NCI-H1930 (cell line): ENCODE measurements around the gene XBP1.
"Not testable (repeated sequence)": the region's sequence is repeated elsewhere in the genome, so short reads cannot be mapped to it uniquely, and the experiment has no call there.

Source experiments
- DNase-seq, 2 experiments: peaks; one replicate each; lab custom pipeline; 2025; lab: John Stamatoyannopoulos, UW

Gene XBP1

DNA sequence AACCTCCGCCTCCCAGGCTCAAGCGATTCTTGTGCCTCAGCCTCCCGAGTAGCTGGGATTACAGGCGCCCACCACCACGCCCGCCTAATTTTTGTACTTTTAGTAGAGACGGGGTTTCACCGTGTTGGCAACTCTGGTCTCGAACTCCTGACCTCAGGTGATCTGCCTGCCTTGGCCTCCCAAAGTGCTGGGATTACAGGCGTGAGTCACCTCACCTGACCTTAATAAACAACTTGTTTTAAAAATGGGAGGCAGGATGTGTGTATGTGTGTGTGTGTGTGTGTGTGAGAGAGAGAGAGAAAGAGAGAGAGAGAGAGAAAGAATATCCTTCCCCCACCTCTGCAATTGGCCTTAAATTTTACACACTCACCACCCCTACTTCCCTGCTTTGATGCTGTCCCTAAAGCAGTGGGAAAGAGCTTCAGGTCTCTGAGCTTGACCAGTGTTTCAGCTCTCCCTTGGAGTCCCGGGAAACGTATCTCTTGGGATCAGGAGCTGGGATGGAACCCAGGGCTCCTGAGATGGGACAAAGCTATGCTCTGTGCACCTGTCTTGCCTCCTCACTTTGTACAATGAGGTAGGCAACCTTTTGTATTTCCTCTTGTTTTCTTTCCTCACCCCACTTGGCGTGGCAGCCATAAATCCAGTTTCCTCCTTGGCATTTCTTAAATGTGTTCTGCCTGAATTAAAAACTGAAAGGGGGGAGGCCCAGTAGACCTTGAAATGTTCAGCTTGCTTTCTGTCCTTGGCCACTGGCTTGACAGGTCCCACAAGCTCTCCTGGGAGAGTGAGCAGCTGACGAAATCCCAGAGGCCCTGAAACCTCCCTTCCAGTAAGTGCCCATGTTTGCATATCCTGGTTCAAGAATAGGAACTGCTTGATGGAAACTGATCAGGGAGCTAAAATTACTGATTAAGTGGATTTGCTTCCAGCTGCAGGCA lies 17.8 kb upstream of the XBP1 start:
- DNase-seq: no peak

GRCh38 chr22:28817064-28817463 lies 16.7 kb upstream of the XBP1 start:
- no peak for DNase-seq

DNA sequence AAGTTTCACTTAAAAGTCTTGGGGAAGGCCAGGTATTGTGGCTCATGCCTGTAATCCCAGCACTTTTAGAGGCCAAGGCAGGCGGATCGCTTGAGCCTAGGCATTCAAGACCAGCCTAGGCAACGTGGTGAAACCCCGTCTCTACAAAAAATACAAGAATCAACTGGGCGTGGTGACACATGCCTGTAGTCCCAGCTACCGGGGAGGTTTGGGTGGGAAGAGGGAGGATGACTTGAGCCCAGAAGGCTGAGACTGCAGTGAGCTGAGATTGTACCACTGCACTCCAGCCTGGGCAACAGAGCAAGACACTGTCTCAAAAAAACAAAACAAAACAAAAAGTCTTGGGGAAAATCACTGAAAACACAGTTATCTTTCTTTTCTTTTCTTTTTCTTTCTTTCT lies 15.4 kb upstream of the XBP1 start:
- DNase-seq: no peak

DNA sequence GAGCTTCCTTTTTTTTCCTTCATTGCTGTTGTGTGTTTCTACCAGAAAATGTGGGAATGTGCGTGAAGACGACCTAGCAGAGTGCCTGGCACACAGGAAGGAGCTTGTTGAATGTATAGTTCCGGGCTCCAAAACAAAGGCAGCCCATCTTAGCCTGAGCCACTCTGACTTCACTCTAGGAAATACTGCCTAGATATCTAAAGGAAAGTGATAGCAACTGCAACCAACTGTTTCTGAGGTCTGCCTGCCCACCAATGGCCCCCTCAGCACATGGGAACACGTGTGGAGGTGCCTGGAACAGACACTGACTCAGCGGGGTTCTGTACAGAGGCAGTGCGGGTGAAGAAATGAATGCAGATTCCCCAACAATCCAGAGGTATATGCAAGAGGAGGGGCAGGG lies 14.7 kb upstream of the XBP1 start:
- no peak for DNase-seq

- no peak for DNase-seq
Measured at GRCh38 chr22:28813772-28814518, 13.6 kb upstream of the XBP1 start.

DNA sequence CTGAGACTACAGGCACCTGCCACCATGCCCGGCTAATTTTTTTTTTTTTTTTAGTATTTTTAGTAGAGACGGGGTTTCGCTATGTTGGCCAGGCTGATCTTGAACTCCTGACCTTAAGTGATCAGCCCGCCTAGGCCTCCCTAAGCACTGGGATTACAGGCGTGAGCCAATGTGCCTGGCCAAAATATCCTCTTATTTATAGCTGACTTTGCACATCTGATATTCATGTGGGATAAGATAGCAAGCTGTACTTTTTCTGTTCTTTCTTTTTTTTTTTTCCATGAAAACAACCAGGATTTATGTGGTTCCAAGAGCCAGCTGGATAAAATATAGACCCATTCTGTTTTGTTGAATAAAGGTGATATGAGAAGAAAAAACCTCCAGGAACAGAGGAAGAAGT lies 12.1 kb upstream of the XBP1 start:
- DNase-seq: no peak

DNA sequence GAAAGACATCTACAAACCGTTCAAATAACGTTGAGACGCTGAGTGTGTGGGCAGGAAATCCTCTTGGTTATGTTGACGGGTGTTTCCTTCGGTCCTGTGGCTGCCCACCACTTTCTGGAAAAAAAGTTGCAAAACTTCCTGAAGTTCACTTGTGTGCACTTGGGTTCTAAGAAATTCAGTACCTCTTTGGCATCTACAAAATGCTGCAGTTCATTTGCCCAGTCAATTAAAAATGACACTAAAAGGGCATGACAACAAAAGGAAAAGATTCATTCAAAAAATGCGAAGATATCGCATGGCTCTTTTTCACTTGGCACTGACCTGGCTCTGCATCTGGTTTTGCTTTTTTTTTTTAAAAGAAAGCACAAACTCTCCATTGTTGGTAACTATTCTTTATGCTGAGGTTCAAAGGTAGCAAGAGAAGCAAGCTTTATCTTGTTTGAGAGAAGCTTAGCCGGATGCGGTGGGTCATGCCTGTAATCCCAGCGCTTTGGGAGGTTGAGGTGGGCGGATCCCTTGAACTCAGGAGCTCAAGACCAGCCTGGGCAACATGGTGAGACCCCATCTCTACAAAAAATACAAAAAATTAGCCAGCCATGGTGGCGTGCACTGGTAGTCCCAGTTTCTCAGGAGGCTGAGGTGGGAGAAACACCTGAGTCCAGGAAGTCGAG lies 10.6 kb upstream of the XBP1 start:
- no peak for DNase-seq

DNA sequence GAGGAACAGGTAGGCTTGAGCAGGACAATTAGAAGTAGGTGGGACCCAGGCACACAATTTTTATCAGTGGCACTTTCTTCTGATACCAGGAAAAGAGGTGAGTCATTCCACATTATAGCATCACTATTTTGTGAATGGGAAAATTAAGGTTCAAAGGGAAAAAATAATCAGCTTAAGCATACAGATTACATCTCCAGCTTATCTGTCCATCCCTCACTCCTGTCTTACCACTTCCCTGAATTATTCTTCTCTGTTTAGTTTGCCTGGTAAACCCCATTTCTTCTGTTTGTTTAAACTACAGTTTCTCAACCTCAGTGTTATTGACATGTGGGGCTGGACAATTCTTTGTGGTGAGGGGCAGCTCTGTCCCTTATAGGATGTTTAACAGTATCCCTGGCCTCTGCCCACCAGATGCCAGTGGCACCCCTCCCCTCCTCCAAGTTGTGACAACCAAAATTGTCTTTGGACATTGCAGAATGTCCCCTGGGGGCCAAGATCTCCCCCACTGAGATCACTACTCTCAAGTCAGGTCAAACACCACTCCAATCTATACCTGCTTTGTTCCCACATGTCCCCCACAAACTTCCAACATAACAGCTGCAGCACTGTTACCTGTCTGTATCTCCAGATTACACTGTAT lies 8.5 kb upstream of the XBP1 start:
- no peak for DNase-seq

DNA sequence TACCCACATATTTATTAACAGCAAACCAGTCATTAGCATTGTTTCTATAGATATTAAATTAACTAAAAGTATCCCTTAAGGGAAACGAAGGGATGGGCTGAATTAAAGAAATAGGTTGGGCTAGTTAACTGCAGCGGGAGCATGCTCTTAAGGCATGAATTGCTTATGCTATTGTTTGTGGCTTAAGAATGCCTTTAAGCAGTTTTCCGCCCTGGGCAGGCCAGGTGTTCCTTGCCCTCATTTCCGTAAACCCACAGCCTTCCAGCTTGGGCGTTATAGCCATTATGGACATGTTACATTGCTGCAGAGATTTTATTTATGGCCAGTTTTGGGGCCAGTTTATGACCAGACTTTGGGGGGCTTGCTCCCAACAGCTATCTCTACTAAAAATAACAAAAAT lies 5.1 kb upstream of the XBP1 start:
- not testable (repeated sequence) for DNase-seq

DNA sequence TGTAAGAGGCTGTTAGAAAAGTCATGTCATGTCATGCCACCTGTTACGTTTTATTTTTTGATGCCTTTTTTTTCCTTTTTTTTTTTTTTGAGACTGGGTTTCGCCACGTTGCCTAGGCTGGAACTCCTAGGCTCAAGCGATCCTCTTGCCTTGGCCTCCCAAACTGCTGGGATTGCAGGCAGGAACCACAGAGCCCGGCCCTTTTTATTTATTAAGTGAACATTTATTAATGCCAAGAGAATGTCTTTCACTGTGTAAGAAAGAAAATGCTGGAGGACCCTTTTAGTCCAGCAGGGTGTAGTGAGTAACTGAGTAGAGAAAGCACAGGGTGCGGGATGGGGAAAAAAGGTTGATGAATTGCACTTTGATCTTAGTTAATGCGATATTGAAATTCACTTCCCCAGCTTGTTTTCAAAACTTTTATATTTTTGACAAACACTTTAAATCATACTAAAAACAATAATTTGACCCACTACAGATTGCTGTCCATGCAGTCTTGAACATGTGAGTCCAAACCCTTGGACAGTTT lies 2.3 kb upstream of the XBP1 start:
- DNase-seq: no peak

- DNase-seq: no peak
Measured at GRCh38 chr22:28801845-28802594, 1.7 kb upstream of the XBP1 start.

GRCh38 chr22:28799606-28800307 lies 612 bp downstream of the XBP1 start:
- no peak for DNase-seq

DNA sequence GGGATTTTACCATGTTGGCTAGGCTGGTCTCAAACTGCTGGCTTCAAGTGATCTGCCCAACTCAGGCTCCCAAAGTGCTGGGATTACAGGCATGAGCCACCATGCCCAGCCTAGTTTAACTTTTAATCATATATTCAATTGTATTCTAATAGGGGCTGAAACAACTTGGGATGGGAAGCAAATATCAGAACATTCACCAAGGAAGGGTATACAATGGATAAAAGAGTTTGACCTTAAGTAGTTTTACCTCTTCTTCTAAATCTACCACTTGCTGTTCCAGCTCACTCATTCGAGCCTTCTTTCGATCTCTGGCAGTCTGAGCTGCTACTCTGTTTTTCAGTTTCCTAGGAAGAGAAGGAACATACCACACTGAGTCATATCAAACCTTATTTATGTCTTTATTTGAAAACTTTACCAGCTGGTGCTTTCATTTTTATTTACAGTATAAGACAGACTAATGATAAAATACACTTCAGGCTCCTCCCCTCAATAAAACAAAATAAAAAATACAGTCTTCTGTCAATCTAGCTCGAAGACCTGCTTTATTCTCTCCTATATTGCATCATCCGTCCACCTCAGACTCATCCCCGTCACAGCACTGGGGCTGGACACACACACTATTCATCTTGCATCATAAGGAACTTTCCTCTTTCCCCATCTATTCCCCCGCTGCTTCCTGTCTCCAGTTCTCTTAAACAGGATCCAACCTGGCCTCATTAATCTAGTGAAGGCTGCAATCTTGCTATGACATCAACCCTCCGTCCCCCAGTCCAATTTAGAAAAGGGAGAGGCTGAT lies 1.4 kb downstream of the XBP1 start:
- DNase-seq: no peak

DNA sequence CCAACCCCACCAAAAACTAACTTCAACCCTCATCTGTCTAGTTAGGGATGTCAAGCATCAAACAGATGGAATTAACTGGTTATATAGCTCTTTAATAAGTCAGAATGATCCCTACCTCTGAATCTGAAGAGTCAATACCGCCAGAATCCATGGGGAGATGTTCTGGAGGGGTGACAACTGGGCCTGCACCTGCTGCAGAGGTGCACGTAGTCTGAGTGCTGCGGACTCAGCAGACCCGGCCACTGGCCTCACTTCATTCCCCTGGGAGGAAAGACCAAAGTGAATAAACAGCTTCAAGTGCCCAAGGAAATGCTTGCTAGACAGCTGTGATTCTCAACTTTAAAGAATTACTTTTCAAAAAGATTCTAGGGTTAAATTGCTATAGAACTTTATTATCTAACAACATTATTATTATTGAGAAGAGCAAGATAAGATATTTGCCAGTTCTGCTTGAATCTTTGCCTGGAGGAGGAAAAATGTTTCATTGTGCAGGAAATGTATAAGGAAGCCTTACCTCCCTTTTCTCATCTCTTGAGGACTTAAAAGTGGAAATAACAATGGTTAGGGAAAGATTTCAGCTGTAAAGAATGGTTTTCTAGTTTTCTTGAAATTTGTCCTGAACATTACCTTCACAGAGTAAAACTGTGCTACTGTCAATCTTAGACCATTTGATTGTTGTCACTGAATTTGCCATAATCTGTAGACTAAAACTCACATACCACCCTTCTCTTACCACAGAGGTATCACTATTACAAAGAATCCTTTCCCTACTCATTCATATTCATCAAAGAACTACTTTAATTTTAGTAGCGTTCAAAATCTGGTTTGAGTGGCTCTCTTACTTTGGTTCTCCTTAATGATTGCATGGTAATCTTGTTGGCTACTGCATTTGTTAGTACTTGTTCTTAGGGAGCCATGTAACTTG lies 4.2 kb downstream of the XBP1 start:
- DNase-seq: no peak

DNA sequence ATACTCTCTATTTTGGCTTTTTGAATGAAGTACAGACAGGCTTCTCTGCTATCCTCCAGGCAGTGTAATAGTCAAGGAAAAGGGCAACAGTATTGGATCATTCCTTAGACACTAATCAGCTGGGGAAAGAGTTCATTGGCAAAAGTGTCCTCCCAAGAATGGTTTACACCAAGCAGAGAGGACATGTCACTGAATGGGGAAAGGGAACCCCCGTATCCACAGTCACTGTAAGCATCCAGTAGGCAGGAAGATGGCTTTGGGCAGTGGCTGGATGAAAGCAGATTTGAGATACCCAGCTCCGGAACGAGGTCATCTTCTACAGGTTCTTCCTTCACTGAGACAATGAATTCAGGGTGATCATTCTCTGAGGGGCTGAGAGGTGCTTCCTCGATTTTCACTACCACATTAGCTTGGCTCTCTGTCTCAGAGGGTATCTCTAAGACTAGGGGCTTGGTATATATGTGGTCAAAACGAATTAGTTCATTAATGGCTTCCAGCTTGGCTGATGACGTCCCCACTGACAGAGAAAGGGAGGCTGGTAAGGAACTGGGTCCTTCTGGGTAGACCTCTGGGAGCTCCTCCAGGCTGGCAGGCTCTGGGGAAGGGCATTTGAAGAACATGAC lies 5.2 kb downstream of the XBP1 start:
- no peak for DNase-seq

GRCh38 chr22:28793976-28794584 lies 6.3 kb downstream of the XBP1 start:
- DNase-seq: no peak

DNA sequence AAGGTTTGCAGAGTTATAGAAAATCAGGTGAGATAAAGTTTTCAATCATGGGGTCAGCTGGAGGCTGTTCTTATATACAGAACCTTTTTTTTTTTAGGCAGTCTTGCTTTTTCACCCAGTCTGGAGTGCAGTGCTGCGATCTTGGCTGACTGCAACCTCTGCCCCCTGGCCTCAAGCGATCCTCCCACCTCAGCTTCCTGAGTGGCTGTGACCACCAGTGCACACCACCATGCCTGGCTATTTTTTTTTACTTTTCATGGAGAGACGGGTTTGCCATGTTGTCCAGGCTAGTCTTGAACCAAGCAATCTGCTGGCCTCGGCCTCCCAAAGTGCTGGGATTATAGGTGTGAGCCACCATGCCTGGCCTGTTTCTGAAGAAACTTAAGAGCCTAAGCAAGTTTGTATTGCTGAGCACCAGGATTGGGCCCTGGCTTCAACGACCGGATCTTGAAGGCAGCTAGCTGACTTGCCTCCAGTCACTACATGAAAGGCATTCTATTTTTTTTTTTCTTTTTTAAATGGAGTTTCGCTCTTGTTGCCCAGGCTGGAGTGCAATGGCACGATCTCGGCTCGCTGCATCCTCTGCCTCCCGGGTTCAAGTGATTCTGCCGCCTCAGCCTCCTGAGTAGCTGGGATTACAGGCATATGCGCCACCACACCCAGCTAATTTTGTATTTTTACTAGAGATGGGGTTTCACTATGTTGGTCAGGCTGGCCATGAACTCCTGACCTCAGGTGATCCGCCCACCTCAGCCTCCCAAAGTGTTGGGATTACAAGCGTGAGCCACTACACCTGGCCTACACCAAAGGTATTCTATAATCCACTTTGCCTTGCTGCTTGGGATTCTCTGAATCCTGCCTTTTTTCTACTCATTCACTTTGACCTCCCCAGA lies 7.6 kb downstream of the XBP1 start:
- DNase-seq: no peak
